Activated CD8-positive, alpha-beta memory T cell treated with anti-CD3 and anti-CD28 coated beads for 36 hours (primary cell): ENCODE measurements around the gene CCL5. TPM values are rescaled to one million over a fixed set of nuclear protein-coding genes. Genes with fewer than 3 reads are reported as not detected.

Source experiments
- CTCF ChIA-PET: fragments of 350-600 bp; sonication (Branson Sonifier 250); formaldehyde crosslinking; loops from one replicate; lab custom pipeline; 2021; ENCODE audit warnings: antibody characterized with exemption; lab: Charles Lee
- POLR2A ChIA-PET: fragments of 350-600 bp; sonication (Branson Sonifier 250); formaldehyde crosslinking; loops from one replicate; lab custom pipeline; 2021; ENCODE audit warnings: antibody characterized with exemption; lab: Charles Lee
- total RNA-seq, 2 experiments: library from RNA; stranded (reverse); gene quantifications; one replicate each; pipeline ENCODE4 v1.2.3, GENCODE V29; 2021

CCL5 gene
- total RNA-seq = 100 to 1,000 TPM; 455 to 477 TPM

- ChIA-PET CTCF (interaction anchor here (0.8 to 5.4 kb wide), 6 partner anchors 9 to 603 kb away, joined by 3 to 48 read pairs (median 4); no protein-coding TSS in a partner anchor), POLR2A (interaction anchor here (0.5 to 6.6 kb wide), 13 partner anchors 15 to 1527 kb away, joined by 3 to 189 read pairs (median 3); partner anchors contain the start of genes CCL3, RDM1 and TAF15)
These were observed at the start of gene CCL5 for GRCh38 chr17:35879773-35880654. CCL5 (minus strand) TSS chr17:35880360.

- POLR2A ChIA-PET = no interaction called here
- CTCF ChIA-PET = interaction anchor here (1.6 kb wide), 1 partner anchor 29 kb away, joined by 4 read pairs; no protein-coding TSS in a partner anchor
These were observed 47.6 kb upstream of the CCL5 start for GRCh38 chr17:35927714-35928113.

- CTCF ChIA-PET = interaction anchor here (1.1 to 1.4 kb wide), 2 partner anchors 23 to 75 kb away, joined by 4 to 5 read pairs; no protein-coding TSS in a partner anchor
These were observed 43.5 kb upstream of the CCL5 start for GRCh38 chr17:35923609-35924114.

GRCh38 chr17:35920229-35920628 is 40.1 kb upstream of the CCL5 start:
- CTCF ChIA-PET = interaction anchor here (0.7 kb wide), 2 partner anchors 42 to 200 kb away, joined by 3 to 6 read pairs; no protein-coding TSS in a partner anchor
- POLR2A ChIA-PET = no interaction called here

More at GRCh38 chr17:35923609-35924114, 43.5 kb upstream of the CCL5 start:
- POLR2A ChIA-PET = interaction anchor here (1.3 kb wide), 1 partner anchor 28 kb away, joined by 3 read pairs; no protein-coding TSS in a partner anchor

GRCh38 chr17:35918665-35919064 is 38.5 kb upstream of the CCL5 start:
- CTCF ChIA-PET = interaction anchor here (1.4 kb wide), 1 partner anchor 24 kb away, joined by 3 read pairs; no protein-coding TSS in a partner anchor
- POLR2A ChIA-PET = no interaction called here

- ChIA-PET POLR2A (no interaction called here), CTCF (interaction anchor here (1.7 kb wide), 1 partner anchor 16 kb away, joined by 3 read pairs; no protein-coding TSS in a partner anchor)
These were observed 37.5 kb upstream of the CCL5 start for GRCh38 chr17:35917519-35918213.

- CTCF ChIA-PET = interaction anchor here (1.0 to 1.3 kb wide), 4 partner anchors 9 to 152 kb away, joined by 3 read pairs; no protein-coding TSS in a partner anchor
- POLR2A ChIA-PET = interaction anchor here (1.1 kb wide), 2 partner anchors 8 to 35 kb away, joined by 3 to 4 read pairs; partner anchors contain the start of gene CCL5
These were observed 35.2 kb upstream of the CCL5 start for GRCh38 chr17:35915153-35915964.

- CTCF ChIA-PET = interaction anchor here (0.6 to 1.2 kb wide), 3 partner anchors 8 to 151 kb away, joined by 3 read pairs; no protein-coding TSS in a partner anchor
- POLR2A ChIA-PET = interaction anchor here (1.1 kb wide), 1 partner anchor 34 kb away, joined by 3 read pairs; the partner anchor contains the start of gene CCL5
These were observed 34.2 kb upstream of the CCL5 start for GRCh38 chr17:35914354-35914753.

- ChIA-PET POLR2A (no interaction called here), CTCF (interaction anchor here (0.6 to 1.1 kb wide), 3 partner anchors 16 to 273 kb away, joined by 3 to 6 read pairs (median 3); no protein-coding TSS in a partner anchor)
These were observed 33.4 kb upstream of the CCL5 start for GRCh38 chr17:35913609-35914008.

- CTCF ChIA-PET = interaction anchor here (1.1 kb wide), 2 partner anchors 16 to 274 kb away, joined by 3 to 6 read pairs; no protein-coding TSS in a partner anchor
- POLR2A ChIA-PET = no interaction called here
These were observed 32.8 kb upstream of the CCL5 start for GRCh38 chr17:35912942-35913341.

- ChIA-PET CTCF (interaction anchor here (1.1 kb wide), 1 partner anchor 15 kb away, joined by 6 read pairs; no protein-coding TSS in a partner anchor), POLR2A (no interaction called here)
These were observed 32.3 kb upstream of the CCL5 start for GRCh38 chr17:35912339-35912912.

GRCh38 chr17:35909408-35909807 is 29.2 kb upstream of the CCL5 start:
- CTCF ChIA-PET = interaction anchor here (0.6 to 1.5 kb wide), 4 partner anchors 11 to 33 kb away, joined by 3 to 4 read pairs (median 3); no protein-coding TSS in a partner anchor
- POLR2A ChIA-PET = interaction anchor here (0.8 to 1.1 kb wide), 2 partner anchors 9 to 29 kb away, joined by 3 read pairs; partner anchors contain the start of gene CCL5

GRCh38 chr17:35907691-35908090 is 27.5 kb upstream of the CCL5 start:
- POLR2A ChIA-PET = interaction anchor here (1.1 kb wide), 1 partner anchor 8 kb away, joined by 4 read pairs; no protein-coding TSS in a partner anchor
- CTCF ChIA-PET = no interaction called here

GRCh38 chr17:35906926-35907637 is 26.9 kb upstream of the CCL5 start:
- CTCF ChIA-PET = no interaction called here
- POLR2A ChIA-PET = interaction anchor here (0.6 to 1.1 kb wide), 2 partner anchors 9 to 37 kb away, joined by 3 to 4 read pairs; no protein-coding TSS in a partner anchor

GRCh38 chr17:35906191-35906925 is 26.2 kb upstream of the CCL5 start:
- ChIA-PET CTCF (interaction anchor here (0.6 to 1.1 kb wide), 2 partner anchors 8 to 97 kb away, joined by 3 read pairs; no protein-coding TSS in a partner anchor), POLR2A (interaction anchor here (0.6 to 1.1 kb wide), 3 partner anchors 9 to 681 kb away, joined by 3 to 6 read pairs (median 4); no protein-coding TSS in a partner anchor)

GRCh38 chr17:35903451-35903850 is 23.3 kb upstream of the CCL5 start:
- ChIA-PET POLR2A (no interaction called here), CTCF (no interaction called here)
